Prostate gland (tissue), 2 donors: Measurements from ENCODE around the gene PPP1R36.

Experiments used
- POLR2A ChIP-seq: fragments of 450-650 bp; IDR thresholded peaks from one replicate; pipeline ENCODE4 v1.6.1; 2016; ENCODE audit warnings: antibody characterized with exemption, mild to moderate bottlenecking
- POLR2AphosphoS5 ChIP-seq: sonication (generic); formaldehyde crosslinking; IDR thresholded peaks from one replicate; pipeline ENCODE4 v1.6.1; 2017; ENCODE audit warnings: antibody characterized with exemption
- TF ChIP-seq, protein P1 (sequence below), 4 experiments: fragments of 200-600 bp in 2 of 4; fragments of 450-650 bp in 2 of 4; sonication (generic) in 2 of 4; IDR thresholded peaks; 1 replicate in 3 of 4; 2 replicates in 1 of 4; pipeline ENCODE4 v1.5.1; 2016 to 2019; ENCODE audit warnings: antibody characterized with exemption in 4 of 4, mild to moderate bottlenecking in 2 of 4, moderate library complexity in 2 of 4

DNA sequence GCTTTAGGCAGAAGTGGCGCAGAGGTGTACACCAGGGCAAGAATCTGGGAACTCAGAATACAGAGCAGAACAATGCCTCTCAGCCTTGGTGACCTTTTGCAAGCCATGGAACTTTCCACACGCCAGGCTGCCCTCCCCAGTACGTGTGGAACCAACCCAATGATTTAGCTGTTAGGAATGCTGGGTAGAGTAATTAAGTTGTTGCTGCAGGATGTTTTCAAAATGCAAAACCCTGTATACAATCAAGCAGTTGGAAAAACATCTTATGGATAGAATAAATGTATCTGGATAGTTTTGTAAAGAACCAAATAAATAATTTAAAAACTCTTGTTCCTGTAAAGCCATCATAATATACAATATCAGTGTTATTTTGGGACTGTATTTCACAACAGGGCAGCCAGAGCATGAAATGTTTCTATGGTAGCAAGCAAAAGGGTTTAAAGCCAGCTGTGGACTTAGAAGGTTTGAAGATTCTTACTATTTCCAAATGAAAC, 19.4 kb downstream of the PPP1R36 start:
- TF ChIP-seq, protein P1, sequence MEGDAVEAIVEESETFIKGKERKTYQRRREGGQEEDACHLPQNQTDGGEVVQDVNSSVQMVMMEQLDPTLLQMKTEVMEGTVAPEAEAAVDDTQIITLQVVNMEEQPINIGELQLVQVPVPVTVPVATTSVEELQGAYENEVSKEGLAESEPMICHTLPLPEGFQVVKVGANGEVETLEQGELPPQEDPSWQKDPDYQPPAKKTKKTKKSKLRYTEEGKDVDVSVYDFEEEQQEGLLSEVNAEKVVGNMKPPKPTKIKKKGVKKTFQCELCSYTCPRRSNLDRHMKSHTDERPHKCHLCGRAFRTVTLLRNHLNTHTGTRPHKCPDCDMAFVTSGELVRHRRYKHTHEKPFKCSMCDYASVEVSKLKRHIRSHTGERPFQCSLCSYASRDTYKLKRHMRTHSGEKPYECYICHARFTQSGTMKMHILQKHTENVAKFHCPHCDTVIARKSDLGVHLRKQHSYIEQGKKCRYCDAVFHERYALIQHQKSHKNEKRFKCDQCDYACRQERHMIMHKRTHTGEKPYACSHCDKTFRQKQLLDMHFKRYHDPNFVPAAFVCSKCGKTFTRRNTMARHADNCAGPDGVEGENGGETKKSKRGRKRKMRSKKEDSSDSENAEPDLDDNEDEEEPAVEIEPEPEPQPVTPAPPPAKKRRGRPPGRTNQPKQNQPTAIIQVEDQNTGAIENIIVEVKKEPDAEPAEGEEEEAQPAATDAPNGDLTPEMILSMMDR (IDR thresholded peaks at IDR 0.05) = no peak
- no peak for TF ChIP-seq POLR2A
- no peak for TF ChIP-seq POLR2AphosphoS5
